IMR-90 (cell line): ENCODE measurements around the gene MTA3. TPM values are rescaled to one million over a fixed set of nuclear protein-coding genes. Genes with fewer than 3 reads are reported as not detected.

Experiments used
- ATAC-seq: fragments of 200-7000 bp; cut with Tn5 transposase; 2 replicates; pipeline ENCODE4 v1.9.1; 2020; ENCODE audit warnings: low read depth, mild to moderate bottlenecking, moderate library complexity
- BruUV-seq: library from RNA; stranded (reverse); fragments of 400-500 nt; replicated peaks from 2 replicates; lab custom pipeline; 2021; lab: Mats Ljungman, UMichigan
- CTCF ChIA-PET: fragments of 300-600 bp; formaldehyde crosslinking; extraction: SDS; loops from one replicate; lab custom pipeline; 2021; ENCODE audit warnings: antibody characterized with exemption; lab: Yijun Ruan, JAX
- POLR2A ChIA-PET: fragments of 300-600 bp; sonication (Branson Sonifier 250); formaldehyde crosslinking; loops from one replicate; lab custom pipeline; 2022; ENCODE audit warnings: antibody characterized with exemption; ENCODE audit not compliant: unreplicated experiment; lab: Charles Lee
- DNase-seq: peaks from one replicate; pipeline ENCODE4 v3.0.0; 2013
- H2AFZ ChIP-seq: replicated peaks from 2 replicates; pipeline ENCODE3; 2013; ENCODE audit warnings: low read length, mild to moderate bottlenecking; ENCODE audit not compliant: poor library complexity
- H2AK5ac ChIP-seq: 2 replicates; pipeline ENCODE4 v1.6.1; 2013; ENCODE audit warnings: low read depth, low read length, inconsistent platforms
- H2AK9ac ChIP-seq: replicated peaks from 2 replicates; pipeline ENCODE3; 2013; ENCODE audit warnings: mild to moderate bottlenecking, low read depth, low read length, moderate library complexity; ENCODE audit not compliant: poor library complexity
- H2BK120ac ChIP-seq: 2 replicates; pipeline ENCODE4 v1.6.1; 2013; ENCODE audit warnings: low read depth, low read length, inconsistent platforms
- H2BK15ac ChIP-seq: 3 replicates; pipeline ENCODE4 v1.6.1; 2013; ENCODE audit warnings: low read depth, low read length, inconsistent platforms
- H2BK20ac ChIP-seq: 2 replicates; pipeline ENCODE4 v1.6.1; 2013; ENCODE audit warnings: low read depth, mild to moderate bottlenecking, inconsistent platforms, low read length, moderate library complexity
- H2BK5ac ChIP-seq: 2 replicates; pipeline ENCODE4 v1.6.1; 2013; ENCODE audit warnings: mild to moderate bottlenecking, low read depth, low read length, inconsistent platforms; ENCODE audit not compliant: poor library complexity, severe bottlenecking
- H3K14ac ChIP-seq: replicated peaks from 2 replicates; pipeline ENCODE4 v1.6.1; 2013; ENCODE audit warnings: low read depth, low read length, inconsistent platforms
- H3K18ac ChIP-seq: 2 replicates; pipeline ENCODE4 v1.6.1; 2013; ENCODE audit warnings: low read depth, low read length, control low read depth
- H3K23ac ChIP-seq: 2 replicates; pipeline ENCODE4 v1.6.1; 2013; ENCODE audit warnings: low read depth, low read length, inconsistent platforms
- H3K27ac ChIP-seq: 2 replicates; pipeline ENCODE4 v1.5.1; 2013; ENCODE audit warnings: mild to moderate bottlenecking, control low read depth, low read length; ENCODE audit not compliant: insufficient read depth
- H3K27me3 ChIP-seq: 2 replicates; pipeline ENCODE4 v1.6.1; 2013; ENCODE audit warnings: low read length; ENCODE audit not compliant: control insufficient read depth, insufficient read depth
- H3K36me3 ChIP-seq: 2 replicates; pipeline ENCODE4 v1.6.1; 2013; ENCODE audit warnings: low read length, mixed read lengths; ENCODE audit not compliant: control insufficient read depth, insufficient read depth
- H3K4ac ChIP-seq: 2 replicates; pipeline ENCODE4 v1.6.1; 2013; ENCODE audit warnings: low read depth, low read length, inconsistent platforms
- H3K4me1 ChIP-seq: 2 replicates; pipeline ENCODE4 v1.6.1; 2013; ENCODE audit warnings: low read length, mixed read lengths; ENCODE audit not compliant: control insufficient read depth, insufficient read depth
- H3K4me2 ChIP-seq: 2 replicates; pipeline ENCODE4 v1.6.1; 2013; ENCODE audit warnings: low read depth, mild to moderate bottlenecking, control low read depth, low read length, moderate library complexity
- H3K4me3 ChIP-seq: 2 replicates; pipeline ENCODE4 v1.5.1; 2013; ENCODE audit warnings: low read depth, mild to moderate bottlenecking, control low read depth, low read length, moderate library complexity; ENCODE audit not compliant: insufficient read depth
- H3K56ac ChIP-seq: 2 replicates; pipeline ENCODE4 v1.6.1; 2013; ENCODE audit warnings: low read length, inconsistent platforms; ENCODE audit not compliant: insufficient read depth; ENCODE audit errors: extremely low read depth
- H3K79me1 ChIP-seq, 2 experiments: 2 replicates each; pipeline ENCODE4 v1.6.1; 2013; ENCODE audit warnings: low read length in 2 of 2, inconsistent platforms in 1 of 2, low read depth in 1 of 2
- H3K9ac ChIP-seq: 2 replicates; pipeline ENCODE4 v1.6.1; 2013; ENCODE audit warnings: low read depth, low read length, control low read depth
- H3K9me1 ChIP-seq: 2 replicates; pipeline ENCODE4 v1.6.1; 2013; ENCODE audit warnings: low read length, inconsistent platforms; ENCODE audit not compliant: insufficient read depth
- H3K9me3 ChIP-seq: 2 replicates; pipeline ENCODE4 v1.6.1; 2013; ENCODE audit warnings: low read length; ENCODE audit not compliant: control insufficient read depth, insufficient read depth
- H4K20me1 ChIP-seq: 2 replicates; pipeline ENCODE4 v1.6.1; 2013; ENCODE audit warnings: low read length, inconsistent platforms; ENCODE audit not compliant: insufficient read depth
- H4K5ac ChIP-seq: 2 replicates; pipeline ENCODE4 v1.6.1; 2013; ENCODE audit warnings: mild to moderate bottlenecking, low read depth, low read length, control low read depth
- H4K8ac ChIP-seq, 2 experiments: 2 replicates each; pipeline ENCODE4 v1.6.1; 2013; ENCODE audit warnings: low read depth in 2 of 2, low read length in 2 of 2, control low read depth in 1 of 2, inconsistent platforms in 1 of 2
- H4K91ac ChIP-seq: 2 replicates; pipeline ENCODE4 v1.6.1; 2013; ENCODE audit warnings: low read depth, low read length, inconsistent platforms; ENCODE audit not compliant: insufficient read depth
- CEBPB ChIP-seq: IDR thresholded peaks from 2 replicates; pipeline ENCODE4 v1.6.1; 2012; ENCODE audit warnings: low read depth, low read length, improper control_type of control experiment
- CHD1 ChIP-seq: IDR thresholded peaks from 2 replicates; pipeline ENCODE4 v1.6.1; 2012; ENCODE audit warnings: low read depth, low read length, improper control_type of control experiment
- MAFK ChIP-seq: IDR thresholded peaks from 2 replicates; pipeline ENCODE4 v1.6.1; 2012; ENCODE audit warnings: low read depth, low read length, improper control_type of control experiment
- MAZ ChIP-seq: IDR thresholded peaks from 2 replicates; pipeline ENCODE4 v1.6.1; 2012; ENCODE audit warnings: low read depth, mild to moderate bottlenecking, low read length, improper control_type of control experiment, moderate library complexity, borderline replicate concordance
- MXI1 ChIP-seq: IDR thresholded peaks from 2 replicates; pipeline ENCODE4 v1.6.1; 2012; ENCODE audit warnings: low read depth, mild to moderate bottlenecking, low read length, moderate library complexity, borderline replicate concordance
- NFE2L2 ChIP-seq: fragments of 150-350 bp; IDR thresholded peaks from 2 replicates; pipeline ENCODE4 v1.6.1; 2016; ENCODE audit warnings: low read depth, mild to moderate bottlenecking, low read length
- POLR2A ChIP-seq: IDR thresholded peaks from 2 replicates; pipeline ENCODE4 v1.6.1; 2012; ENCODE audit warnings: mild to moderate bottlenecking, low read depth, low read length
- RAD21 ChIP-seq: IDR thresholded peaks from 2 replicates; pipeline ENCODE4 v1.6.1; 2012; ENCODE audit warnings: low read length, improper control_type of control experiment
- RCOR1 ChIP-seq: IDR thresholded peaks from 2 replicates; pipeline ENCODE4 v1.6.1; 2012; ENCODE audit warnings: mild to moderate bottlenecking, low read length, improper control_type of control experiment; ENCODE audit not compliant: insufficient replicate concordance
- RFX5 ChIP-seq: IDR thresholded peaks from 2 replicates; pipeline ENCODE4 v1.8.0; 2012; ENCODE audit warnings: low read depth, mild to moderate bottlenecking, low read length, moderate library complexity
- SMC3 ChIP-seq: fragments of 150-350 bp; IDR thresholded peaks from 2 replicates; pipeline ENCODE4 v1.6.1; 2016; ENCODE audit warnings: low read depth, mild to moderate bottlenecking, antibody characterized with exemption, low read length, moderate library complexity
- whole genome bisulfite sequencing, 2 experiments: methylation state at CpG; one replicate each; pipeline versions ENCODE4 v1.1.5 to v1.1.7; 2013; ENCODE audit warnings: missing lambda C conversion rate in 2 of 2; ENCODE audit not compliant: insufficient read length in 1 of 2; ENCODE audit errors: extremely low coverage in 2 of 2; 5-methylcytosine and 5-hydroxymethylcytosine counted together
- dilution Hi-C: fragments of 300-500 bp; cut with HindIII; formaldehyde crosslinking; loops from one replicate; pipeline ENCODE4 v1.14.3; 2018; ENCODE audit warnings: low sequenced_read_pairs; ENCODE audit not compliant: unreplicated experiment
- in situ Hi-C: fragments of 300-500 bp; cut with MboI; formaldehyde crosslinking; loops from 3 replicates; pipeline ENCODE4 v1.14.3; 2019; ENCODE audit warnings: low sequenced_read_pairs, inconsistent platforms, mixed read lengths
- intact Hi-C: fragments of 100-400 bp; cut with micrococcal nuclease; formaldehyde crosslinking; loops from 2 replicates; pipeline ENCODE4 v1.10.0; 2022
- polyA plus RNA-seq, 3 experiments: library from polyadenylated mRNA; depleted of rRNA; stranded (reverse); fragments of >200 nt; gene quantifications; 2 replicates each; pipeline ENCODE4 v1.2.3, GENCODE V29; 2012; ENCODE audit warnings: low replicate concordance in 1 of 3
- total RNA-seq: library from RNA; depleted of rRNA; stranded (reverse); fragments of >200 nt; gene quantifications from 2 replicates; pipeline ENCODE4 v1.2.3, GENCODE V29; 2012
- TF ChIP-seq, protein P1 (sequence below): fragments of 150-350 bp; IDR thresholded peaks from 2 replicates; pipeline ENCODE4 v1.6.1; 2016; ENCODE audit warnings: low read depth, mild to moderate bottlenecking, low read length, moderate library complexity, borderline replicate concordance
- TF ChIP-seq, protein P2 (sequence below): fragments of 150-350 bp; IDR thresholded peaks from 2 replicates; pipeline ENCODE4 v1.6.1; 2017; ENCODE audit warnings: mild to moderate bottlenecking, antibody characterized with exemption, low read length, low read depth
- TF ChIP-seq, protein P3 (sequence below): conservative IDR thresholded peaks from 2 replicates; pipeline ENCODE4 v1.5.1; 2012; ENCODE audit warnings: mild to moderate bottlenecking, low read depth, low read length, improper control_type of control experiment

The MTA3 gene
- total and polyA plus RNA-seq, 2 of the 4 experiments (the other 2 are of a cell fraction) = 31.9 to 34.3 TPM

DNA sequence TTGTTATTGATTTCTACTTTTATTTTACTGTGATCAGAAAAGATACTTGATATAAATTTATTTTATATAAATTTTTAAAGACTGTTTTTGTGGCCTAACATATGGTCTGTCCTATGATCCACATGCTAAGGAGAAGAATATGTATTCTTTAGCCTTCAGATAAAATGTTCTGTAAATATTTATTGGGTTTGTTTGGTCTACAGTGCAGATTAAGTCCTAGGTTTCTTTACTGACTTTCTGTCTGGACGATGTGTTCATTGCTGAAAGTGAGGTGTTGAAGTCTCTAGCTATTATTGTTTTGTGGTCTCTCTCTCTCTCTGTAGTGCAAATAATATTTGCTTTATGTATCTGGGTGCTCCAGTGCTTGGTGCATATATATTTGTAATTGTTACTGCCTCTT is 165.4 kb downstream of the MTA3 start:
- Histone ChIP-seq H3K4me3 (no peak overlapping the region), H3K9me1 (no peaks in the 10 kb centered on the region), H3K23ac (no peak overlapping the region), H3K56ac (no peak overlapping the region), H3K4ac (no peak overlapping the region), H4K5ac (no peak overlapping the region), H3K27ac (no peak overlapping the region), H2AFZ (no peak overlapping the region), H2AK5ac (no peak overlapping the region), H3K9me3 (no peaks in the 10 kb centered on the region), H3K27me3 (no peaks in the 10 kb centered on the region), H2AK9ac (no peak overlapping the region), H3K14ac (no peak overlapping the region), H2BK5ac (no peak overlapping the region), H2BK20ac (no peak overlapping the region), H3K4me1 (no peaks in the 10 kb centered on the region), H3K79me1 (no peaks in the 10 kb centered on the region), H3K18ac (no peak overlapping the region), H2BK120ac (no peak overlapping the region), H4K91ac (no peak overlapping the region), H3K4me2 (no peak overlapping the region), H2BK15ac (no peak overlapping the region), H4K8ac (no peak overlapping the region), H4K20me1 (no peaks in the 10 kb centered on the region), H3K9ac (no peak overlapping the region), H3K36me3 (peaks cover 3% of the 10 kb centered on the region; the same call in 1 of the 2 replicates)
- DNase-seq (no peak), ATAC-seq (no peak)
- POLR2A ChIA-PET = no interaction called here
- BruUV-seq = no TSS peak
- WGBS, 2 experiments = no CpG with 5 or more reads among the region's 1 CpG
- in situ Hi-C loops (no loop called here), intact Hi-C loops (no loop called here), dilution Hi-C loops (no loop called here)
- CTCF ChIA-PET = no interaction called here
- no peak for TF ChIP-seq MAFK
- no peak for TF ChIP-seq POLR2A
- no peak for TF ChIP-seq RFX5
- TF ChIP-seq, protein P1, sequence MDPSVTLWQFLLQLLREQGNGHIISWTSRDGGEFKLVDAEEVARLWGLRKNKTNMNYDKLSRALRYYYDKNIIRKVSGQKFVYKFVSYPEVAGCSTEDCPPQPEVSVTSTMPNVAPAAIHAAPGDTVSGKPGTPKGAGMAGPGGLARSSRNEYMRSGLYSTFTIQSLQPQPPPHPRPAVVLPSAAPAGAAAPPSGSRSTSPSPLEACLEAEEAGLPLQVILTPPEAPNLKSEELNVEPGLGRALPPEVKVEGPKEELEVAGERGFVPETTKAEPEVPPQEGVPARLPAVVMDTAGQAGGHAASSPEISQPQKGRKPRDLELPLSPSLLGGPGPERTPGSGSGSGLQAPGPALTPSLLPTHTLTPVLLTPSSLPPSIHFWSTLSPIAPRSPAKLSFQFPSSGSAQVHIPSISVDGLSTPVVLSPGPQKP = no peak
- TF ChIP-seq SMC3 = no peak
- no peak for TF ChIP-seq MXI1
- TF ChIP-seq CHD1 = no peak
- TF ChIP-seq MAZ = no peak
- TF ChIP-seq CEBPB = no peak
- TF ChIP-seq RAD21 = no peak
- TF ChIP-seq, protein P2, sequence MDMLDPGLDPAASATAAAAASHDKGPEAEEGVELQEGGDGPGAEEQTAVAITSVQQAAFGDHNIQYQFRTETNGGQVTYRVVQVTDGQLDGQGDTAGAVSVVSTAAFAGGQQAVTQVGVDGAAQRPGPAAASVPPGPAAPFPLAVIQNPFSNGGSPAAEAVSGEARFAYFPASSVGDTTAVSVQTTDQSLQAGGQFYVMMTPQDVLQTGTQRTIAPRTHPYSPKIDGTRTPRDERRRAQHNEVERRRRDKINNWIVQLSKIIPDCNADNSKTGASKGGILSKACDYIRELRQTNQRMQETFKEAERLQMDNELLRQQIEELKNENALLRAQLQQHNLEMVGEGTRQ = no peak
- no peak for TF ChIP-seq RCOR1
- TF ChIP-seq, protein P3, sequence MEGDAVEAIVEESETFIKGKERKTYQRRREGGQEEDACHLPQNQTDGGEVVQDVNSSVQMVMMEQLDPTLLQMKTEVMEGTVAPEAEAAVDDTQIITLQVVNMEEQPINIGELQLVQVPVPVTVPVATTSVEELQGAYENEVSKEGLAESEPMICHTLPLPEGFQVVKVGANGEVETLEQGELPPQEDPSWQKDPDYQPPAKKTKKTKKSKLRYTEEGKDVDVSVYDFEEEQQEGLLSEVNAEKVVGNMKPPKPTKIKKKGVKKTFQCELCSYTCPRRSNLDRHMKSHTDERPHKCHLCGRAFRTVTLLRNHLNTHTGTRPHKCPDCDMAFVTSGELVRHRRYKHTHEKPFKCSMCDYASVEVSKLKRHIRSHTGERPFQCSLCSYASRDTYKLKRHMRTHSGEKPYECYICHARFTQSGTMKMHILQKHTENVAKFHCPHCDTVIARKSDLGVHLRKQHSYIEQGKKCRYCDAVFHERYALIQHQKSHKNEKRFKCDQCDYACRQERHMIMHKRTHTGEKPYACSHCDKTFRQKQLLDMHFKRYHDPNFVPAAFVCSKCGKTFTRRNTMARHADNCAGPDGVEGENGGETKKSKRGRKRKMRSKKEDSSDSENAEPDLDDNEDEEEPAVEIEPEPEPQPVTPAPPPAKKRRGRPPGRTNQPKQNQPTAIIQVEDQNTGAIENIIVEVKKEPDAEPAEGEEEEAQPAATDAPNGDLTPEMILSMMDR = no peak
- no peak for TF ChIP-seq NFE2L2
